ENCODE data around the gene TENT4A. TPM values are rescaled to one million over a fixed set of nuclear protein-coding genes. Genes with fewer than 3 reads are reported as not detected.

TENT4A gene
- total RNA-seq, 1 experiment from 2014 or later, result 25.6 TPM

DNA sequence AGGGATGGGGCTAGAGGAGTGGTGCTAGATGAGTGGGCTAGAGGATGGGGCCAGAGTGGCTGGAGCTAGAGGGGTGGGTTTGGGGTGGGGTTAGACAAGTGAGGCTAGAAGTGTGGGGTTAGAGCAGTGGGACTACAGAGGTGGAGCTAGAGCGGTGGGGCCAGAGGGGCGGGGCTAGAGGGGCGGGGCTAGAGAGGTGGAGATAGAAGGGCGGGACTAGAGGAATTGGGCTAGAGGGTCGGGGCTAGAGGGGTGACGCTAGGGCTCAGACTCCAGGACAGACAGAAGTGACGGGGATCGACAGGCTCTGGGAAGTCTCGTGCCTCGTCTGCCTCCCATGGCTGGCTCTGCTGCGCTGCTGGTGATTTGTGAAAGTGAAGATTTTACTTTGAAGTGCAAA, 31.0 kb upstream of the TENT4A start:
- no peak overlapping the region for H3K18ac ChIP-seq (ENCODE audit: insufficient read length, low read depth, low read length)
- H3T11ph ChIP-seq (ENCODE audit: low read length), result no peak overlapping the region
- WGBS (ENCODE audit: extremely low coverage, insufficient read length, low lambda C conversion rate), result no CpG with 5 or more reads among the region's 11 CpGs
- Mint-ChIP-seq H3K9me3 (no peaks in the 10 kb centered on the region; a peak in 1 of 5 replicates), H3K27me3 (ENCODE audit: low read depth) (peaks cover 46% of the 10 kb centered on the region), H3K4me1 (peaks cover 2% of the 10 kb centered on the region in 2 experiments; a peak in 3 of 4 replicates), H3K36me3 (ENCODE audit: insufficient read depth in 1 of 3, low read depth in 3 of 3) (no peaks in the 10 kb centered on the region), H3K27ac (no peak overlapping the region), H3K4me3 (no peak overlapping the region)
- H2BK5ac ChIP-seq (ENCODE audit: insufficient read length, low read length), result no peak overlapping the region
- H4K20me1 ChIP-seq (ENCODE audit: control insufficient read depth, insufficient read depth, insufficient read length), result no peaks in the 10 kb centered on the region
- no peak overlapping the region for H3K27ac ChIP-seq (ENCODE audit: insufficient read length, low read depth, low read length)
- no peak overlapping the region for H4K5ac ChIP-seq (ENCODE audit: insufficient read length, low read depth, low read length)
- no peaks in the 10 kb centered on the region for H3K23me2 ChIP-seq (ENCODE audit: insufficient read length, low read depth, low read length, poor library complexity, severe bottlenecking)
- H3K9me3 ChIP-seq (ENCODE audit: control insufficient read depth, low read depth, low read length), result no peaks in the 10 kb centered on the region
- no peaks in the 10 kb centered on the region; the same call in 1 of the 2 replicates for H3K27me3 ChIP-seq (ENCODE audit: insufficient read depth, low read length)
- no peak overlapping the region for H4K91ac ChIP-seq (ENCODE audit: insufficient read length, low read depth, low read length)
- H3K79me2 ChIP-seq (ENCODE audit: insufficient read depth, low read length), result no peaks in the 10 kb centered on the region
- H3K56ac ChIP-seq (ENCODE audit: insufficient read length, low read depth, low read length), result no peak overlapping the region
- H3K14ac ChIP-seq (ENCODE audit: insufficient read depth, low read length), result no peak overlapping the region
- no peaks in the 10 kb centered on the region for H3K4me1 ChIP-seq (ENCODE audit: insufficient read depth, low read length)
- H2AK5ac ChIP-seq (ENCODE audit: insufficient read length, low read length), result no peak overlapping the region
- no peak overlapping the region for H3K9ac ChIP-seq (ENCODE audit: extremely low read depth, insufficient read length, low read length)
- no peak overlapping the region for H2BK120ac ChIP-seq (ENCODE audit: low read depth, low read length, poor library complexity, severe bottlenecking)
- no peak overlapping the region for H4K8ac ChIP-seq (replicated peaks; ENCODE audit: insufficient read length, low read depth, low read length)
- H2BK12ac ChIP-seq (ENCODE audit: insufficient read length, low read depth, low read length), result no peak overlapping the region
- peak; percentile 65 for DNase-seq
- H3K4ac ChIP-seq (ENCODE audit: low read depth, low read length), result no peak overlapping the region
- no peak overlapping the region for H2BK15ac ChIP-seq (ENCODE audit: low read depth, low read length)
- no peak overlapping the region for H2BK20ac ChIP-seq (ENCODE audit: low read depth, low read length, poor library complexity, severe bottlenecking)
- H3K79me1 ChIP-seq (ENCODE audit: insufficient read depth, low read depth, low read length, poor library complexity, severe bottlenecking), result no peaks in the 10 kb centered on the region
- H3K23ac ChIP-seq (ENCODE audit: insufficient read length, low read depth, low read length), result no peak overlapping the region
- TF ChIP-seq, protein P1, sequence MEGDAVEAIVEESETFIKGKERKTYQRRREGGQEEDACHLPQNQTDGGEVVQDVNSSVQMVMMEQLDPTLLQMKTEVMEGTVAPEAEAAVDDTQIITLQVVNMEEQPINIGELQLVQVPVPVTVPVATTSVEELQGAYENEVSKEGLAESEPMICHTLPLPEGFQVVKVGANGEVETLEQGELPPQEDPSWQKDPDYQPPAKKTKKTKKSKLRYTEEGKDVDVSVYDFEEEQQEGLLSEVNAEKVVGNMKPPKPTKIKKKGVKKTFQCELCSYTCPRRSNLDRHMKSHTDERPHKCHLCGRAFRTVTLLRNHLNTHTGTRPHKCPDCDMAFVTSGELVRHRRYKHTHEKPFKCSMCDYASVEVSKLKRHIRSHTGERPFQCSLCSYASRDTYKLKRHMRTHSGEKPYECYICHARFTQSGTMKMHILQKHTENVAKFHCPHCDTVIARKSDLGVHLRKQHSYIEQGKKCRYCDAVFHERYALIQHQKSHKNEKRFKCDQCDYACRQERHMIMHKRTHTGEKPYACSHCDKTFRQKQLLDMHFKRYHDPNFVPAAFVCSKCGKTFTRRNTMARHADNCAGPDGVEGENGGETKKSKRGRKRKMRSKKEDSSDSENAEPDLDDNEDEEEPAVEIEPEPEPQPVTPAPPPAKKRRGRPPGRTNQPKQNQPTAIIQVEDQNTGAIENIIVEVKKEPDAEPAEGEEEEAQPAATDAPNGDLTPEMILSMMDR (conservative IDR thresholded peaks at IDR 0.05), result no peak
- H2AFZ ChIP-seq (ENCODE audit: low read length), result no peak overlapping the region
- H3K4me2 ChIP-seq (ENCODE audit: insufficient read depth, insufficient read length, low read length), result no peak overlapping the region
